Testis (tissue), 2 donors: ENCODE data around the gene RNASE8.

Source experiments
- CTCF ChIP-seq, 3 experiments: fragments of 450-650 bp in 2 of 3; fragments of 200-600 bp in 1 of 3; sonication (generic) in 1 of 3; IDR thresholded peaks; one replicate each; pipeline ENCODE4 v1.5.1; 2016 to 2019; ENCODE audit warnings: antibody characterized with exemption in 3 of 3, mild to moderate bottlenecking in 2 of 3, moderate library complexity in 1 of 3
- POLR2A ChIP-seq: fragments of 450-650 bp; IDR thresholded peaks from one replicate; pipeline ENCODE4 v1.6.1; 2017; ENCODE audit warnings: antibody characterized with exemption, mild to moderate bottlenecking, moderate library complexity

GRCh38 chr14:21074398-21075272 is 17.0 kb downstream of the RNASE8 start:
- no peak for TF ChIP-seq CTCF (IDR thresholded peaks at IDR 0.05)
- TF ChIP-seq POLR2A, result no peak
